Omental fat pad (tissue), 4 donors: ENCODE results near the gene SPAG16. TPM values are rescaled to one million over a fixed set of nuclear protein-coding genes. Genes with fewer than 3 reads are reported as not detected.

ENCODE experiments used
- ATAC-seq: fragments of 150-250 bp; one replicate; pipeline ENCODE4 v1.9.1; 2016; ENCODE audit warnings: mild to moderate bottlenecking, moderate library complexity; ENCODE audit not compliant: low FRiP score
- DNase-seq: peaks from one replicate; pipeline ENCODE4 v3.0.0-alpha.2; 2019; ENCODE audit warnings: low spot score
- CTCF ChIP-seq, 3 donors: fragments of 450-650 bp; IDR thresholded peaks; one replicate each; pipeline ENCODE4 v1.5.1; 2016 to 2017; ENCODE audit warnings: antibody characterized with exemption in 3 of 3, mild to moderate bottlenecking in 3 of 3, moderate library complexity in 2 of 3
- total RNA-seq, 4 donors: library from RNA; depleted of rRNA; stranded (reverse); fragments of >200 nt; gene quantifications; one replicate each; pipeline ENCODE4 v1.1.0, GENCODE V29; 2016

Gene SPAG16
- total RNA-seq, 4 donors from 2014 or later = 11.1 to 29.5 (median 13.3) TPM

- ATAC-seq (no peak), DNase-seq (no peak)
- no peak for TF ChIP-seq CTCF (IDR thresholded peaks at IDR 0.05)
Observed at GRCh38 chr2:213863541-213863940, 579.3 kb downstream of the SPAG16 start.

- DNase-seq = no peak
- no peak for TF ChIP-seq CTCF (IDR thresholded peaks at IDR 0.05)
- no peak for ATAC-seq
Observed at GRCh38 chr2:213868526-213868925, 584.3 kb downstream of the SPAG16 start.

GRCh38 chr2:213885485-213885884, 601.2 kb downstream of the SPAG16 start:
- ATAC-seq = no peak
- TF ChIP-seq CTCF (IDR thresholded peaks at IDR 0.05) = no peak
- no peak for DNase-seq

GRCh38 chr2:213914510-213914909, 630.2 kb downstream of the SPAG16 start:
- ATAC-seq (no peak), DNase-seq (no peak)
- no peak for TF ChIP-seq CTCF (IDR thresholded peaks at IDR 0.05)

GRCh38 chr2:213920014-213920413, 635.8 kb downstream of the SPAG16 start:
- ATAC-seq = no peak
- no peak for TF ChIP-seq CTCF (IDR thresholded peaks at IDR 0.05)
- no peak for DNase-seq

- no peak for TF ChIP-seq CTCF (IDR thresholded peaks at IDR 0.05)
- DNase-seq = no peak
- no peak for ATAC-seq
Observed at GRCh38 chr2:213923543-213923942, 639.3 kb downstream of the SPAG16 start.

- no peak for ATAC-seq
- DNase-seq = no peak
- no peak for TF ChIP-seq CTCF (IDR thresholded peaks at IDR 0.05)
Observed at GRCh38 chr2:213934560-213934959, 650.3 kb downstream of the SPAG16 start.
